Measurements from ENCODE around the gene PARM1. TPM values are rescaled to one million over a fixed set of nuclear protein-coding genes. Genes with fewer than 3 reads are reported as not detected.

The PARM1 gene
- total RNA-seq, 4 donors from 2014 or later = 12.9 to 25.7 (median 24.1) TPM

DNA sequence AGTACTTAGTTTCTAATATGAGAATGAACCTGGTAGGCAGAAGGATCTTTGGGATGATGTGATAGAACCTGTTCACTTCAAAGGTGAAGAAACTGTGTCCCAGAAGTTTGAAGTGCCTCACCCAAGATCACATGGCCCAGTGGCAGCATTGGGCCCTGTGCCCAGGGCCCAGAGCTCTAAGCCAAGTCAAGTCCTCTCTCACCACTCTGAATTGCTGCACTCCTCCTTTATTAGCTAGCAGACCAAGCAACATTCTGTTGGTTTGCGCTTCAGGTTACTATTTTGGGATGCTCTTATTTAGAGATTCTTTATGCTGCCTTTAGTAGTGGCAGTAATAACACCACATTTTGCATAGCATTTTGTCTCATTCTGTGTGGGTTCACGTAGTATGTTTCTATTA lies 82.7 kb downstream of the PARM1 start:
- Histone ChIP-seq H3K27me3 (no peaks in the 10 kb centered on the region), H3K4me3 (no peak overlapping the region), H3K9me3 (no peaks in the 10 kb centered on the region), H3K27ac (replicated peaks in 1 of 4) (no peak overlapping the region), H3K4me1 (peaks cover 0 to 7% (median 0%) of the 10 kb centered on the region in 4 donors), H3K36me3 (peaks cover 0 to 11% (median 0%) of the 10 kb centered on the region in 4 donors)
- intact Hi-C loops (cut with DNase I) = no loop called here
- TF ChIP-seq, protein P1, sequence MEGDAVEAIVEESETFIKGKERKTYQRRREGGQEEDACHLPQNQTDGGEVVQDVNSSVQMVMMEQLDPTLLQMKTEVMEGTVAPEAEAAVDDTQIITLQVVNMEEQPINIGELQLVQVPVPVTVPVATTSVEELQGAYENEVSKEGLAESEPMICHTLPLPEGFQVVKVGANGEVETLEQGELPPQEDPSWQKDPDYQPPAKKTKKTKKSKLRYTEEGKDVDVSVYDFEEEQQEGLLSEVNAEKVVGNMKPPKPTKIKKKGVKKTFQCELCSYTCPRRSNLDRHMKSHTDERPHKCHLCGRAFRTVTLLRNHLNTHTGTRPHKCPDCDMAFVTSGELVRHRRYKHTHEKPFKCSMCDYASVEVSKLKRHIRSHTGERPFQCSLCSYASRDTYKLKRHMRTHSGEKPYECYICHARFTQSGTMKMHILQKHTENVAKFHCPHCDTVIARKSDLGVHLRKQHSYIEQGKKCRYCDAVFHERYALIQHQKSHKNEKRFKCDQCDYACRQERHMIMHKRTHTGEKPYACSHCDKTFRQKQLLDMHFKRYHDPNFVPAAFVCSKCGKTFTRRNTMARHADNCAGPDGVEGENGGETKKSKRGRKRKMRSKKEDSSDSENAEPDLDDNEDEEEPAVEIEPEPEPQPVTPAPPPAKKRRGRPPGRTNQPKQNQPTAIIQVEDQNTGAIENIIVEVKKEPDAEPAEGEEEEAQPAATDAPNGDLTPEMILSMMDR (IDR thresholded peaks at IDR 0.05) = no peak
- TF ChIP-seq EP300 (IDR thresholded peaks at IDR 0.05) (no peak), POLR2AphosphoS5 (IDR thresholded peaks at IDR 0.05) (no peak), POLR2A (IDR thresholded peaks at IDR 0.05; ENCODE audit: low read depth) (no peak)
- 52% methylated on average over 2 of the region's 2 CpGs for WGBS
- no peak for DNase-seq (ENCODE audit: extremely low spot score)

DNA sequence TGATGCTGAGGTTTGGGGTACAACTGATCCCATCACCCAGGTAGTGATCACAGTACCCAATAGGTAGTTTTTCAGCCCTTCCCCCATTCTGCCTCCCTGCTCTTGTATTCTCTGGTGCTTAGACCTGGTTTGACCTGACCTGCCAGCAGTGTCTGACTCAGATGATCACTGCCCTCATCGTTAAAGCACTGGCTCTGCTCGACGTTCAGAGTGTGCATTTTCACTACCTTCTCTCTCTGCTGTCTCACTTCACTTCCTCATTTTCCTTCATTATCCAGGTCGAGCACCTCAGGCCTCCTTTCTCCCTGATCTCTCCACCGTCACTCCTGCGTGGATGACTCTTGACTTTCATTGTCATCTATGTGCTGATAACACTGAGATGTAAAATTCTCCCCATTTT lies 83.6 kb downstream of the PARM1 start:
- Histone ChIP-seq H3K4me1 (peaks cover 0 to 7% (median 0%) of the 10 kb centered on the region in 4 donors), H3K9me3 (no peaks in the 10 kb centered on the region), H3K27me3 (no peaks in the 10 kb centered on the region), H3K36me3 (peaks cover 0 to 11% (median 0%) of the 10 kb centered on the region in 4 donors), H3K27ac (replicated peaks in 1 of 4) (no peak overlapping the region), H3K4me3 (no peak overlapping the region)
- intact Hi-C loops (cut with DNase I) = no loop called here
- no peak for TF ChIP-seq POLR2AphosphoS5 (IDR thresholded peaks at IDR 0.05)
- TF ChIP-seq, protein P1 (IDR thresholded peaks at IDR 0.05) = no peak
- no peak for TF ChIP-seq EP300 (IDR thresholded peaks at IDR 0.05)
- TF ChIP-seq POLR2A (IDR thresholded peaks at IDR 0.05; ENCODE audit: low read depth) = no peak
- no peak for DNase-seq (ENCODE audit: extremely low spot score)
- WGBS = 69% methylated on average over 6 of the region's 6 CpGs

DNA sequence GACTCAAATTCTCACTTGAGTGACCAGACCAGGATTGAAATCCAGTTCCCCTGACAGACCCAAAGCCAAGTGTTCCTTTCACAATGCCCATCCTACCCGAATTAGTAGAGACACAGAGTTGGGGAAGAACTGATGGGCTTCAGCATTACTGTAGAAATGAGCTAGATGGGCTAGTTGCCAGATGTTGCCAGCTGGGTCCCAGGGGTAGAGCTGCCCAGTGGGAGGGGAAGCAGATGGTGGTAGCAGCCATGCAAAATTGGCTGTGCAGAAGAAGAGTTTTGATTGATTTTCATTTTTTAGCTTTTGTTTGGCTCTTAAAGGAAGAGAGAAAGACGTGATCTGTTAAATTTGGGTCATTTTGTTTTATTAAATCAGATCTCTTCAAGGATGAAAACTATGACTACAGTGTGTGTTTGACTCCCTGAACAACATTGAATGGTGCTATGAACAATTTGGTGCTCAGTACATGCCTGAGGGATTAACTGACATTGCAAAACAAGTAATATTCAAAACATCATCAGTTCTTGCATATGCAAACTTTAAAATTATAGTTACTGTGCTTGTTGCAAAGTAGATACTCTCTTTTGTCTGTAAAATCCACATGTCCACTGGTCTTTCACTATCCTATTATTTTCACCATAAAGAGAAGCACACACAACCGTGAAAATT lies 86.0 kb downstream of the PARM1 start:
- Histone ChIP-seq H3K27me3 (no peaks in the 10 kb centered on the region), H3K27ac (replicated peaks in 1 of 4) (no peak overlapping the region), H3K4me3 (no peak overlapping the region), H3K36me3 (no peaks in the 10 kb centered on the region), H3K4me1 (peaks cover 0 to 7% (median 0%) of the 10 kb centered on the region in 4 donors), H3K9me3 (no peaks in the 10 kb centered on the region)
- TF ChIP-seq POLR2AphosphoS5 (IDR thresholded peaks at IDR 0.05) = no peak
- no peak for TF ChIP-seq POLR2A (IDR thresholded peaks at IDR 0.05; ENCODE audit: low read depth)
- intact Hi-C loops (cut with DNase I) = no loop called here
- no peak for DNase-seq (ENCODE audit: extremely low spot score)
- WGBS = 81% methylated on average over 3 of the region's 3 CpGs

DNA sequence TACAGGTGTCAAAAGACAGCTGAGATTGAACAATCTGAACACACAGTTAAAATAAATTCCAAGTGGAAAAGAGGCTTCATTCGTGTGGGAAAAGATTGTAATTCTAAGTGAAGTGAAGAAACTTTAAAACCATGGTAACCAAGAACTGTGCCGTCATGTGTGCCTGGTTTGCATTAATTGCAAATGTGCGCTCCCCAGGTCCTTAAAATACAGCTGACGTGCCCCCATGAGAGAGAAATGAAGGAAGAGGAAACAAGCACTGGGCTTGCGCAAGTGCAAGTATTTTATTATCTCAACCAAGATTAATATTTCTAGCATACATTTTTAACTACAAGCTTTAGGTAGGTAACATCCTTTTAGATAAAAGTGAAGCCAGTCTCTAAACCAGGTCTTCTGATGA lies 92.5 kb downstream of the PARM1 start:
- DNase-seq (ENCODE audit: extremely low spot score) = no peak
- Histone ChIP-seq H3K4me3 (no peak overlapping the region), H3K4me1 (no peaks in the 10 kb centered on the region), H3K27me3 (no peaks in the 10 kb centered on the region), H3K27ac (replicated peaks in 1 of 4) (no peak overlapping the region), H3K36me3 (no peaks in the 10 kb centered on the region), H3K9me3 (no peaks in the 10 kb centered on the region)
- intact Hi-C loops (cut with DNase I) = no loop called here
- 80% methylated on average over 5 of the region's 5 CpGs for WGBS
- TF ChIP-seq EP300 (IDR thresholded peaks at IDR 0.05) (no peak), POLR2A (IDR thresholded peaks at IDR 0.05; ENCODE audit: low read depth) (no peak)

DNA sequence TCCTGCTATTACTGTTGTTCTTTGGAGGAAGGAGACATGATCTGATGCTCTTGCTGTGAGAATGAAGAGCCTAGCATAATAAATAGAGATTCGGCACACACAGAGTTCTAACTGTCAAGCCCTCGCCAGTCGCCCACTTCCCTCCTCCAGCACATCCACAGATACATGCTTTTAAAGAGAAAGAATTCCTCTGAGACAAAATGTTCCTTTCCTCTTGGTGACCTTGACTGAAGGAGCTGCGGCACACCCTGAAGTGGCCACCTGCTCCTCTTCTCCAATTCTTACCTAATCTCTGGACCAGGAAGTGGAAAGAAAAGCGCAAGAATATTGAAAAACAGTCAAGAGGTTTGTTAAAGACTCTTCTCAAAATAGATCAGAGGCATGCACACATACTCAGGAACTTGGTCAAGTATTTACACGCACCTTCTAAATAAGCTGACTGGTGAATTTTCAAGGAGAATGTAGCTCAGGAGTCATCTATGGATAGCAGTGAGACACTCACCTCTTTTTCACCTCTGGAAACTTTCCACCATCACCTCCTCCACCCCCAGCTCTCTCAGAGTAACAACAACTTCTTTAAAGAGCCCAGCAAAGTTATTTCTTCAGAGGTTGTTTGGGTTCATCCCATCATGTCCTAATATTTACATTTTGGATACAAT lies 95.4 kb downstream of the PARM1 start:
- TF ChIP-seq POLR2AphosphoS5 (IDR thresholded peaks at IDR 0.05) = no peak
- no peak for TF ChIP-seq POLR2A (IDR thresholded peaks at IDR 0.05; ENCODE audit: low read depth)
- TF ChIP-seq EP300 (IDR thresholded peaks at IDR 0.05) = no peak
- TF ChIP-seq, protein P1 (IDR thresholded peaks at IDR 0.05) = no peak
- WGBS = 81% methylated on average over 6 of the region's 6 CpGs
- H3K4me1 ChIP-seq = no peaks in the 10 kb centered on the region
- H3K9me3 ChIP-seq = no peaks in the 10 kb centered on the region
- H3K4me3 ChIP-seq = no peak overlapping the region
- no peaks in the 10 kb centered on the region for H3K27me3 ChIP-seq
- DNase-seq (ENCODE audit: extremely low spot score) = no peak
- no peaks in the 10 kb centered on the region for H3K36me3 ChIP-seq
- H3K27ac ChIP-seq (replicated peaks in 1 of 4) = no peak overlapping the region
- intact Hi-C loops (cut with DNase I) = no loop called here

Measured in esophagus muscularis mucosa (tissue), 4 donors.